Hepatocyte (in vitro differentiated cells): ENCODE results near the gene BHLHE23. TPM values are rescaled to one million over a fixed set of nuclear protein-coding genes. Genes with fewer than 3 reads are reported as not detected.

Experiments
- DNase-seq: peaks from one replicate; pipeline ENCODE4 v3.0.0-alpha.2; 2016; ENCODE audit warnings: low spot score
- H2AFZ ChIP-seq: fragments of 200-600 bp; sonication (generic); 2 replicates; pipeline ENCODE4 v1.6.0; 2016; ENCODE audit warnings: antibody characterized with exemption, mild to moderate bottlenecking
- H3K27ac ChIP-seq: fragments of 200-600 bp; sonication (generic); 2 replicates; pipeline ENCODE4 v1.5.1; 2016; ENCODE audit warnings: mild to moderate bottlenecking
- H3K27me3 ChIP-seq: fragments of 200-600 bp; sonication (generic); 2 replicates; pipeline ENCODE4 v1.6.1; 2016
- H3K36me3 ChIP-seq: fragments of 200-600 bp; sonication (generic); replicated peaks from 2 replicates; pipeline ENCODE4 v1.5.1; 2016; ENCODE audit warnings: low read depth; ENCODE audit not compliant: insufficient read depth
- H3K4me1 ChIP-seq: fragments of 200-600 bp; sonication (generic); 2 replicates; pipeline ENCODE4 v1.5.1; 2016; ENCODE audit warnings: mild to moderate bottlenecking, moderate library complexity; ENCODE audit not compliant: insufficient read depth
- H3K4me2 ChIP-seq: fragments of 200-600 bp; sonication (generic); 2 replicates; pipeline ENCODE4 v1.6.0; 2016
- H3K4me3 ChIP-seq: fragments of 200-600 bp; sonication (generic); 2 replicates; pipeline ENCODE4 v1.5.1; 2016; ENCODE audit warnings: mild to moderate bottlenecking
- H3K79me2 ChIP-seq: fragments of 200-600 bp; sonication (generic); 2 replicates; pipeline ENCODE4 v1.6.0; 2017; ENCODE audit warnings: mild to moderate bottlenecking
- H3K9me2 ChIP-seq: fragments of 200-600 bp; sonication (generic); replicated peaks from 2 replicates; pipeline ENCODE4 v1.6.0; 2017; ENCODE audit warnings: mild to moderate bottlenecking; ENCODE audit not compliant: insufficient read depth
- H3K9me3 ChIP-seq: fragments of 200-600 bp; sonication (generic); 2 replicates; pipeline ENCODE4 v1.5.1; 2016; ENCODE audit warnings: low read depth, mild to moderate bottlenecking
- H4K20me1 ChIP-seq: fragments of 200-600 bp; sonication (generic); 2 replicates; pipeline ENCODE4 v1.6.0; 2016; ENCODE audit warnings: mild to moderate bottlenecking; ENCODE audit not compliant: insufficient read depth, poor library complexity, severe bottlenecking
- CTCF ChIP-seq: fragments of 200-600 bp; sonication (generic); IDR thresholded peaks from 2 replicates; pipeline ENCODE4 v1.5.1; 2016; ENCODE audit warnings: antibody characterized with exemption, mild to moderate bottlenecking; ENCODE audit not compliant: poor library complexity
- EZH2 ChIP-seq: fragments of 200-600 bp; sonication (generic); IDR thresholded peaks from 2 replicates; pipeline ENCODE4 v1.6.1; 2016; ENCODE audit warnings: antibody characterized with exemption, mild to moderate bottlenecking, borderline replicate concordance
- EZH2phosphoT487 ChIP-seq: fragments of 200-600 bp; sonication (generic); IDR thresholded peaks from one replicate; pipeline ENCODE4 v1.6.1; 2018; ENCODE audit warnings: antibody characterized with exemption, mild to moderate bottlenecking, low read depth, moderate library complexity; ENCODE audit not compliant: unreplicated experiment, severe bottlenecking
- WGBS: methylation state at CpG from one replicate; pipeline ENCODE4 v1.1.6; 2016; ENCODE audit warnings: low lambda C conversion rate; ENCODE audit errors: missing lambda C conversion rate; 5-methylcytosine and 5-hydroxymethylcytosine counted together
- polyA plus RNA-seq: library from polyadenylated mRNA; unstranded; fragments of >200 nt; fragmentation: Nextera tagmentation; extraction: Ambion mirVana; gene quantifications from 2 replicates; pipeline ENCODE4 v1.2.1, GENCODE V29; 2016
- total RNA-seq: library from RNA; depleted of rRNA; stranded (reverse); fragments of >200 nt; gene quantifications from 2 replicates; pipeline ENCODE4 v1.2.3, GENCODE V29; 2014

The BHLHE23 gene
- total and polyA plus RNA-seq, 2 experiments from 2014 or later = not detected

- no peak overlapping the region for H2AFZ ChIP-seq
- peaks cover 28% of the 10 kb centered on the region for H3K27me3 ChIP-seq
- H3K27ac ChIP-seq = no peak overlapping the region
- H3K9me2 ChIP-seq = no peaks in the 10 kb centered on the region
- H3K4me3 ChIP-seq = no peak overlapping the region
- WGBS = 100% methylated on average over 2 of the region's 28 CpGs
- H3K4me2 ChIP-seq = no peak overlapping the region
- no peaks in the 10 kb centered on the region for H4K20me1 ChIP-seq
- no peaks in the 10 kb centered on the region for H3K4me1 ChIP-seq
- no peaks in the 10 kb centered on the region for H3K79me2 ChIP-seq
- H3K9me3 ChIP-seq = no peaks in the 10 kb centered on the region
- no peak for DNase-seq
- H3K36me3 ChIP-seq = no peaks in the 10 kb centered on the region
- TF ChIP-seq CTCF (no peak), EZH2phosphoT487 (no peak), EZH2 (no peak)
These were observed 25.8 kb downstream of the BHLHE23 start for GRCh38 chr20:62980970-62981369.

DNA sequence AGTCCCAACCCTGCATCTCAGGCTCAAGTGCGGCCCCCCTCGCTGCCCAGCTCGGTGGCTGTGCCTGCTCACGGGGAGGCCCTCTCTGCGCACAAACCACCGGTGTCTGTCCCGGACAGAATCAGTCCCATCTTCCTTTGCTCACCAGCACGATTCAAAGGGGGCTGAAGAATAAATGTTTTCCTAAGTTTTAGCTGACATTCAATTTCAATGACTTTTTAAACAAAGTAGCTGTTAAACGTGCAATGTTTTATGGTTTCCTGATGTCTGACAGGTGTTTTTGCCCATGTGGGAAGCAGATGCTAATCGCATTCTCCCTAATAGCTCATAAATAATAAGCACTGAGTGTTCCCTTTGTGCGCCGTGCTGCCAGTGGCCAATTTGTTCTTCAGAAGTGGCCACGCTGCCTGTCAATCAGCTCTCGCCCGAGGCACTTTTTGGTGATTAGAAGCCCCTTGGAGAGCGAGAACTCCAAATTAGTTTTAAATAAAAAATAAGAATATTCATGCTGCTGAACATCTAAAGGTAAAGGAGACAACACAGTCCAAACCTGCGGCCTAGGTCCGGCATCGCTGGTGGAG is 26.3 kb downstream of the BHLHE23 start:
- Histone ChIP-seq H3K27ac (no peak overlapping the region), H3K4me3 (no peak overlapping the region), H3K4me2 (no peak overlapping the region), H4K20me1 (no peaks in the 10 kb centered on the region), H3K4me1 (no peaks in the 10 kb centered on the region), H3K9me2 (no peaks in the 10 kb centered on the region), H3K27me3 (peaks cover 32% of the 10 kb centered on the region), H2AFZ (no peak overlapping the region), H3K9me3 (no peaks in the 10 kb centered on the region), H3K36me3 (no peaks in the 10 kb centered on the region), H3K79me2 (no peaks in the 10 kb centered on the region)
- WGBS = 66% methylated on average over 16 of the region's 19 CpGs
- DNase-seq = no peak
- TF ChIP-seq EZH2phosphoT487 = no peak
- TF ChIP-seq EZH2 = no peak
- TF ChIP-seq CTCF = no peak

- no peak overlapping the region for H3K4me3 ChIP-seq
- peaks cover 37% of the 10 kb centered on the region for H3K27me3 ChIP-seq
- H3K4me1 ChIP-seq = no peaks in the 10 kb centered on the region
- no peaks in the 10 kb centered on the region for H3K9me2 ChIP-seq
- no peaks in the 10 kb centered on the region for H4K20me1 ChIP-seq
- 51% methylated on average over 19 of the region's 19 CpGs for WGBS
- no peaks in the 10 kb centered on the region for H3K9me3 ChIP-seq
- no peak overlapping the region for H3K27ac ChIP-seq
- no peak overlapping the region for H2AFZ ChIP-seq
- H3K36me3 ChIP-seq = no peaks in the 10 kb centered on the region
- TF ChIP-seq EZH2 (no peak), EZH2phosphoT487 (no peak), CTCF (no peak)
- no peak overlapping the region for H3K4me2 ChIP-seq
- DNase-seq = no peak
- no peaks in the 10 kb centered on the region for H3K79me2 ChIP-seq
These were observed 26.8 kb downstream of the BHLHE23 start for GRCh38 chr20:62979876-62980373.

DNA sequence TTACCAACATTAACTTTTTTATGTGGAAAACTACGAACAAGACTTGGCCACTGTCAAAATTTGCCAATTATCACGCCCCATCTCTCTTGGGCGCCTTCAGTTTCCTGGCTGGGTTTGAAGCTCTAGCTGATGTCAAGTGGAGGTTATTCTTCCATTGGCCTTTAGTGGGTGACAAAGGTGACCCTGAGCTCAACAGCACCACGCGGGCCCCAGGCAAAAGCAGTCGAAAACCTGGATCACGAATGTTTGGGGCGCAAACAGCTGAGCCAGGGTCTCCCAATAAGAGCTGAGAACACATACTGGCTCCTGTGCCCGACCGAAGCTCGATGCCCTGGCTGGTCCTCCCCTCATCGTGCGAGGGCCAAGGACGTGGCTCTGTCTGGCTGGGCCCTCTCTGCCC is 27.5 kb downstream of the BHLHE23 start:
- WGBS = 84% methylated on average over 14 of the region's 14 CpGs
- no peaks in the 10 kb centered on the region for H3K79me2 ChIP-seq
- TF ChIP-seq CTCF = no peak
- TF ChIP-seq EZH2 = no peak
- TF ChIP-seq EZH2phosphoT487 = no peak
- no peaks in the 10 kb centered on the region for H3K9me3 ChIP-seq
- H4K20me1 ChIP-seq = no peaks in the 10 kb centered on the region
- H3K4me3 ChIP-seq = no peak overlapping the region
- no peak for DNase-seq
- no peak overlapping the region for H3K4me2 ChIP-seq
- H2AFZ ChIP-seq = no peak overlapping the region
- H3K4me1 ChIP-seq = no peaks in the 10 kb centered on the region
- H3K9me2 ChIP-seq = no peaks in the 10 kb centered on the region
- H3K36me3 ChIP-seq = no peaks in the 10 kb centered on the region
- H3K27me3 ChIP-seq = peaks cover 43% of the 10 kb centered on the region
- no peak overlapping the region for H3K27ac ChIP-seq
